Testis (tissue), 3 donors: Measurements from ENCODE around the gene HOXA1. TPM values are rescaled to one million over a fixed set of nuclear protein-coding genes. Genes with fewer than 3 reads are reported as not detected.

Source experiments
- DNase-seq: peaks from one replicate; pipeline ENCODE4 v3.0.0-alpha.2; 2019
- H3K27ac ChIP-seq, 2 donors: fragments of 200-600 bp; sonication (generic); one replicate each; pipeline ENCODE4 v1.5.1; 2019
- H3K27me3 ChIP-seq: fragments of 200-600 bp; sonication (generic); one replicate; pipeline ENCODE4 v1.5.1; 2019
- H3K36me3 ChIP-seq: fragments of 200-600 bp; sonication (generic); one replicate; pipeline ENCODE4 v1.5.1; 2017; ENCODE audit warnings: low read depth; ENCODE audit errors: missing control alignments
- H3K4me1 ChIP-seq: fragments of 200-600 bp; sonication (generic); one replicate; pipeline ENCODE4 v1.5.1; 2019
- H3K4me3 ChIP-seq, 2 donors: fragments of 200-600 bp; sonication (generic); one replicate each; pipeline ENCODE4 v1.5.1; 2017 to 2019
- H3K9me3 ChIP-seq: fragments of 200-600 bp; sonication (generic); one replicate; pipeline ENCODE4 v1.5.1; 2017
- CTCF ChIP-seq, 3 experiments: fragments of 450-650 bp in 2 of 3; fragments of 200-600 bp in 1 of 3; sonication (generic) in 1 of 3; IDR thresholded peaks; one replicate each; pipeline ENCODE4 v1.5.1; 2016 to 2019; ENCODE audit warnings: antibody characterized with exemption in 3 of 3, mild to moderate bottlenecking in 2 of 3, moderate library complexity in 1 of 3
- POLR2A ChIP-seq: fragments of 450-650 bp; IDR thresholded peaks from one replicate; pipeline ENCODE4 v1.6.1; 2017; ENCODE audit warnings: antibody characterized with exemption, mild to moderate bottlenecking, moderate library complexity
- WGBS, 2 donors: methylation state at CpG; one replicate each; pipeline ENCODE4 v1.1.5; 2018; 5-methylcytosine and 5-hydroxymethylcytosine counted together
- intact Hi-C: fragments of 100-400 bp; cut with DNase I; formaldehyde crosslinking; loops from one replicate; pipeline ENCODE4 v1.15.1; 2023; ENCODE audit warnings: low total_unique reads
- polyA plus RNA-seq: library from polyadenylated mRNA; stranded (reverse); fragments of 350-450 nt; fragmentation: Illumina TruSeq; extraction: RNeasy Lipid Tissue Mini Kit (QIAGEN cat#74804); gene quantifications from one replicate; pipeline ENCODE4 v1.2.3, GENCODE V29; 2014; ENCODE audit warnings: low read depth, low replicate concordance; ENCODE audit not compliant: insufficient read depth
- total RNA-seq, 2 donors: library from RNA; depleted of rRNA; stranded (reverse); fragments of >200 nt; gene quantifications; one replicate each; pipeline ENCODE4 v1.2.3, GENCODE V29; 2016

Gene HOXA1
- total and polyA plus RNA-seq, 3 donors from 2014 or later, result 0.16 to 0.79 (median 0.37) TPM

DNA sequence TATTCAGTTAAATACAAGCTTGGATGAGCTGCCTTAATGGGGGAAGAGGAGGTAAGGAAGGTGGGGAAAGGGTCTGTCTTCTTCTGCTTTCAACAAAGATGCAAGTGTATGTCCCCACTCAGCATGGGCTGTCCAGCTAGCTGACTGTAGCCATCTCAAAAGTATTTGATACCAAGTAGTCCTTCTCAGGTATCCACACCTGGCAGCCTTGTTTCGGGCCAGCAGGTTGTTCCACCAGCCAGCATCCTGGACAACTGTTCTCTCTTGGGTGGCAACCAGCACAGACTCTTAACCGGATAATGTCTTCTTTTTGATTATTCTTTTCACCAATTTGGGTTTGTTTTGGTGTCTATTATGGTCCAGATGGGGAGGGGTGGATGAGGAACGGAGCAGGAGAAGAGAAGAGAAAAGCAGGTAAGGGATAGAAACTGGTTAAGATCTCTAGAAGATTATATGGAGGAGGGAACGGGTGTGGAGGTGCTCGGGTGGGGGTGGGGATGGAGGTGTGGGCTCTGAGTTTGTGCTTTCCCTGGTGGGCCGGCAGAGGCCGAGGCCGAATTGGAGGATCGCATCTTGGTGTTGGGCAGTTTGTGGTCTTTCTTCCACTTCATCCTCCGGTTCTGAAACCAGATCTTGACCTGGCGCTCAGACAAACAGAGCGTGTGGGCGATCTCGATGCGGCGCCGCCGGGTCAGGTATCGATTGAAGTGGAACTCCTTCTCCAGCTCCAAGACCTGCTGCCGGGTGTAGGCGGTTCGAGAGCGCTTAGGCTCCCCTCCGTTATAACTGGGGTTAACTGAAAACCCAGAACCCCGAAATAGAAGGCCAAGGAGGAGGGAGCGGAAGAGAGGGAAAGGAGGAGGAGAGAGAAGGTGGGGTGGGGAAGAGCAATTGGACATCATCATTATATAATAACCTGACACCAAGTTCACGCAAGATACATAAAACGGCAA lies 33.3 kb upstream of the HOXA1 start:
- 29 to 34% methylated on average over 23 to 28 of the region's 28 CpGs for WGBS, 2 donors
- Histone ChIP-seq H3K27ac (no peak overlapping the region), H3K36me3 (no peaks in the 10 kb centered on the region), H3K4me1 (no peaks in the 10 kb centered on the region), H3K27me3 (no peaks in the 10 kb centered on the region), H3K4me3 (peak overlapping the region in 1 of 2 donors; percentile 45), H3K9me3 (no peaks in the 10 kb centered on the region)
- TF ChIP-seq POLR2A (no peak), CTCF (IDR thresholded peaks at IDR 0.05) (no peak)
- DNase-seq, result no peak
- intact Hi-C loops, result no loop called here

DNA sequence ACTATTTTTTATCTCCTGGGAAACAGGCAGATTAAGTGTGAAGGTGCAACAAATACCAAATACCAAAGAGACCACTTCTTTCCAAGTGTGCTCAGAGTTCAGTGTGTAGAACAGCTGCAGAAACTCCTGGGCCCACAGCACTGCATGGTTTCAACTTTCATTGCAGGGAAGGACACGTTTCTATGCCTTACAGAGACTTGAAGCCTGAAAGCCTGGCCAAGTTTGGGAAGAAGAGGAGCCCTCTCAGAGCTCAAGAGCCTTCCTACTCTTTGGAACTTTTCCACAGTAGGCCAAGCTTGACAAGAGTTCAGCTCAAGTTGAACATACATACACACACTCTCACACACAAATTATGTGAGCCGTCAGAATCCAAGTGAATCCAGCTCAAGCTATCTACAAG lies 32.2 kb upstream of the HOXA1 start:
- H3K27ac ChIP-seq, result no peak overlapping the region
- WGBS, 2 donors, result 47 to 57% methylated on average over 2 of the region's 2 CpGs
- TF ChIP-seq POLR2A (no peak), CTCF (IDR thresholded peaks at IDR 0.05) (no peak)
- no peak overlapping the region for H3K4me3 ChIP-seq
- H3K9me3 ChIP-seq, result no peaks in the 10 kb centered on the region
- no peaks in the 10 kb centered on the region for H3K4me1 ChIP-seq
- DNase-seq, result no peak
- H3K36me3 ChIP-seq, result no peaks in the 10 kb centered on the region
- H3K27me3 ChIP-seq, result no peaks in the 10 kb centered on the region
- intact Hi-C loops, result no loop called here

GRCh38 chr7:27126596-27127327 lies 31.0 kb upstream of the HOXA1 start:
- no peaks in the 10 kb centered on the region for H3K9me3 ChIP-seq
- no peaks in the 10 kb centered on the region for H3K27me3 ChIP-seq
- 53 to 59% methylated on average over 3 of the region's 3 CpGs for WGBS, 2 donors
- intact Hi-C loops, result no loop called here
- no peak for DNase-seq
- H3K4me1 ChIP-seq, result no peaks in the 10 kb centered on the region
- H3K27ac ChIP-seq, result no peak overlapping the region
- no peaks in the 10 kb centered on the region for H3K36me3 ChIP-seq
- H3K4me3 ChIP-seq, result no peak overlapping the region
- TF ChIP-seq POLR2A, result no peak
- TF ChIP-seq CTCF (IDR thresholded peaks at IDR 0.05), result no peak

DNA sequence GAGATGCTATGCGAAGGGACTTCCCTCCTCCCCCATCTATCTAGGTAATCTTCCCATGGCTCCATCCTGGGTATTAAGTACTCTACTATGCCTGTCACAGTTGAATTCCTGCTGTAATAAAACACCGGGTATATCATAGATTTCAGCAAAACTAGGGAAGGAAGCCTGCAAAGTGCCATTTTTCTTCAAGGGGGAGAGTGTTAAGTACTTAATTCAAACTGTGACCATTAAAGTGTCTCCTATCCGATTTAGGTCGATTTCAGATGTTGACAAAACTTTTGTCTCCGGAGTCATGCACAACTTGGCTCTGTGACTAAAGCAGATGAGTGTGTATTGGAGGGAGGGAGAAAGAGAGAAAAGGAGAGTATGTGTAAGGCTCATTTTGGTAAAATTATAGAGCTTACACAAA lies 30.2 kb upstream of the HOXA1 start:
- no peak for TF ChIP-seq CTCF (IDR thresholded peaks at IDR 0.05)
- no peak for TF ChIP-seq POLR2A
- Histone ChIP-seq H3K27ac (no peak overlapping the region), H3K36me3 (no peaks in the 10 kb centered on the region), H3K4me1 (no peaks in the 10 kb centered on the region), H3K4me3 (no peak overlapping the region), H3K27me3 (no peaks in the 10 kb centered on the region), H3K9me3 (no peaks in the 10 kb centered on the region)
- no peak for DNase-seq
- WGBS, 2 donors, result 53% methylated on average over 5 of the region's 5 CpGs
- intact Hi-C loops, result no loop called here
